Hepatocyte (in vitro differentiated cells): ENCODE measurements around the gene SLC38A5.

Source experiments
- CTCF ChIP-seq: fragments of 200-600 bp; sonication (generic); IDR thresholded peaks from 2 replicates; pipeline ENCODE4 v1.5.1; 2016; ENCODE audit warnings: antibody characterized with exemption, mild to moderate bottlenecking; ENCODE audit not compliant: poor library complexity
- EZH2 ChIP-seq: fragments of 200-600 bp; sonication (generic); IDR thresholded peaks from 2 replicates; pipeline ENCODE4 v1.6.1; 2016; ENCODE audit warnings: antibody characterized with exemption, mild to moderate bottlenecking, borderline replicate concordance

GRCh38 chrX:48511560-48511959, 41.5 kb upstream of the SLC38A5 start:
- TF ChIP-seq CTCF (peak; percentile 34), EZH2 (no peak)
